Pulmonary artery endothelial cell (primary cell): ENCODE results near the gene ZNF174. TPM values are rescaled to one million over a fixed set of nuclear protein-coding genes. Genes with fewer than 3 reads are reported as not detected.
A peak's percentile ranks its signal among the peaks of the same experiment; 100 is the strongest.

Experiments
- DNase-seq: peaks from one replicate; pipeline ENCODE4 v3.0.0-alpha.2; 2011; ENCODE audit warnings: low read depth, low spot score
- total RNA-seq: library from RNA; depleted of rRNA; stranded (reverse); fragments of >200 nt; gene quantifications from 2 replicates; pipeline ENCODE4 v1.2.3, GENCODE V29; 2014

ZNF174 gene
- total RNA-seq: 6.2 and 7.9 TPM in 2 replicates

GRCh38 chr16:3400779-3401688 lies at the start of gene ZNF174, which contains the start of gene ZSCAN32:
ZNF174 (plus strand) TSS chr16:3401215; CDS start chr16:3402005, 790 bp downstream.
ZSCAN32 (minus strand) TSS chr16:3401004; CDS start chr16:3397557, 3,447 bp downstream.
- DNase-seq: peak; percentile 97

GRCh38 chr16:3355589-3355988 lies 45.4 kb upstream of the ZNF174 start, which contains the start of gene OR2C1:
OR2C1 (plus strand) TSS chr16:3355889; CDS start chr16:3355941, 52 bp downstream.
- DNase-seq: no peak

GRCh38 chr16:3356118-3356517 lies 44.9 kb upstream of the ZNF174 start:
- no peak for DNase-seq

GRCh38 chr16:3358871-3359270 lies 42.1 kb upstream of the ZNF174 start:
- DNase-seq: no peak

- no peak for DNase-seq
Measured at GRCh38 chr16:3362931-3363330, 38.1 kb upstream of the ZNF174 start.

GRCh38 chr16:3363793-3364192 lies 37.2 kb upstream of the ZNF174 start:
- DNase-seq: no peak

GRCh38 chr16:3364774-3365427 lies 36.1 kb upstream of the ZNF174 start:
- DNase-seq: peak; percentile 85

- DNase-seq: no peak
Measured at GRCh38 chr16:3369073-3369472, 31.9 kb upstream of the ZNF174 start.

- DNase-seq: no peak
Measured at GRCh38 chr16:3375680-3376079, 25.3 kb upstream of the ZNF174 start.

GRCh38 chr16:3377917-3378316 lies 23.1 kb upstream of the ZNF174 start:
- no peak for DNase-seq

GRCh38 chr16:3383045-3383448 lies 18.0 kb upstream of the ZNF174 start:
- DNase-seq: no peak

- DNase-seq: no peak
Measured at GRCh38 chr16:3388325-3388724, 12.7 kb upstream of the ZNF174 start.

- DNase-seq: no peak
Measured at GRCh38 chr16:3389663-3390338, 11.2 kb upstream of the ZNF174 start.

- no peak for DNase-seq
Measured at GRCh38 chr16:3400446-3400778, 603 bp upstream of the ZNF174 start.

GRCh38 chr16:3401719-3402397 lies 843 bp downstream of the ZNF174 start:
- no peak for DNase-seq

- DNase-seq: no peak
Measured at GRCh38 chr16:3408561-3409197, 7.7 kb downstream of the ZNF174 start.

- DNase-seq: no peak
Measured at GRCh38 chr16:3413730-3414379, 12.8 kb downstream of the ZNF174 start.

- DNase-seq: no peak
Measured at GRCh38 chr16:3431779-3432219, 30.8 kb downstream of the ZNF174 start.

- no peak for DNase-seq
Measured at GRCh38 chr16:3434373-3434772, 33.4 kb downstream of the ZNF174 start.

GRCh38 chr16:3439637-3440036 lies 38.6 kb downstream of the ZNF174 start:
- DNase-seq: no peak
